CD14-positive monocyte (primary cell): ENCODE measurements around the gene PDLIM5. TPM values are rescaled to one million over a fixed set of nuclear protein-coding genes. Genes with fewer than 3 reads are reported as not detected.
"Not testable (repeated sequence)": the region's sequence is repeated elsewhere in the genome, so short reads cannot be mapped to it uniquely, and the experiment has no call there.

Experiments
- DNase-seq, 3 donors: peaks; one replicate each; pipeline ENCODE4 v3.0.0-alpha.2; 2011 to 2022
- H2AFZ ChIP-seq: 2 replicates; pipeline ENCODE4 v1.6.0; 2012; ENCODE audit warnings: mild to moderate bottlenecking, low read depth, low read length, inconsistent platforms; ENCODE audit not compliant: insufficient read depth, poor library complexity, severe bottlenecking
- H3K27ac ChIP-seq, 2 donors: 1 replicate in 1 of 2; 2 replicates in 1 of 2; pipeline ENCODE4 v1.5.1; 2012 to 2013; ENCODE audit warnings: low read length in 2 of 2, control low read depth in 1 of 2, inconsistent platforms in 1 of 2, low read depth in 1 of 2, mild to moderate bottlenecking in 1 of 2
- H3K27me3 ChIP-seq, 2 donors: one replicate each; pipeline versions ENCODE4 v1.6.0 to v1.6.1; 2011 to 2013; ENCODE audit warnings: low read length in 2 of 2; ENCODE audit not compliant: control insufficient read depth in 2 of 2, insufficient read depth in 2 of 2
- H3K36me3 ChIP-seq, 2 donors: replicated peaks in 1 of 2; 1 replicate in 1 of 2; 2 replicates in 1 of 2; pipeline versions ENCODE4 v1.5.1 to v1.6.1; 2012 to 2013; ENCODE audit warnings: low read length in 2 of 2, control low read depth in 1 of 2, inconsistent platforms in 1 of 2, mild to moderate bottlenecking in 1 of 2; ENCODE audit not compliant: insufficient read depth in 2 of 2, control insufficient read depth in 1 of 2
- H3K4me1 ChIP-seq, 2 donors: 1 replicate in 1 of 2; 2 replicates in 1 of 2; pipeline versions ENCODE4 v1.5.1 to v1.6.1; 2012 to 2013; ENCODE audit warnings: low read length in 2 of 2, control low read depth in 1 of 2, inconsistent platforms in 1 of 2, mild to moderate bottlenecking in 1 of 2, moderate library complexity in 1 of 2; ENCODE audit not compliant: insufficient read depth in 2 of 2, control insufficient read depth in 1 of 2
- H3K4me2 ChIP-seq: replicated peaks from 2 replicates; pipeline ENCODE3; 2012; ENCODE audit warnings: low read length, moderate library complexity, mild to moderate bottlenecking; ENCODE audit not compliant: poor library complexity, severe bottlenecking; ENCODE audit errors: extremely low read depth
- H3K4me3 ChIP-seq, 3 experiments: fragments of 200-600 bp in 1 of 3; sonication (generic) in 1 of 3; replicated peaks in 1 of 3; 1 replicate in 2 of 3; 2 replicates in 1 of 3; pipeline ENCODE4 v1.5.1; 2011 to 2013; ENCODE audit warnings: low read length in 3 of 3, mild to moderate bottlenecking in 3 of 3, control low read depth in 2 of 3, low read depth in 2 of 3, inconsistent platforms in 1 of 3, moderate library complexity in 1 of 3
- H3K79me2 ChIP-seq: 2 replicates; pipeline ENCODE4 v1.6.0; 2012; ENCODE audit warnings: mild to moderate bottlenecking, control low read depth, inconsistent platforms, low read length, moderate library complexity; ENCODE audit not compliant: insufficient read depth
- H3K9ac ChIP-seq: 2 replicates; pipeline ENCODE4 v1.6.0; 2017; ENCODE audit warnings: low read length, mild to moderate bottlenecking; ENCODE audit not compliant: insufficient read depth, poor library complexity, severe bottlenecking
- H3K9me3 ChIP-seq, 2 donors: replicated peaks in 1 of 2; 1 replicate in 1 of 2; 2 replicates in 1 of 2; pipeline versions ENCODE4 v1.5.1 to v1.6.1; 2012 to 2013; ENCODE audit warnings: low read length in 2 of 2, control low read depth in 1 of 2; ENCODE audit not compliant: control insufficient read depth in 1 of 2, insufficient read depth in 1 of 2
- H4K20me1 ChIP-seq: 2 replicates; pipeline ENCODE4 v1.6.0; 2012; ENCODE audit warnings: mild to moderate bottlenecking, low read length, control low read depth, moderate library complexity; ENCODE audit not compliant: insufficient read depth
- H3K27ac Mint-ChIP-seq, 7 donors: one replicate each; pipeline ENCODE4 v1.8.0; 2020; ENCODE audit warnings: mild to moderate bottlenecking in 7 of 7, mixed read lengths in 7 of 7, moderate library complexity in 6 of 7, inconsistent platforms in 2 of 7
- H3K27me3 Mint-ChIP-seq, 3 donors: one replicate each; pipeline ENCODE4 v1.8.0; 2021 to 2022; ENCODE audit warnings: low read depth in 3 of 3, mild to moderate bottlenecking in 3 of 3, mixed read lengths in 3 of 3, moderate library complexity in 3 of 3, inconsistent platforms in 1 of 3
- H3K36me3 Mint-ChIP-seq, 2 donors: one replicate each; pipeline ENCODE4 v1.8.0; 2020; ENCODE audit warnings: mixed read lengths in 2 of 2, inconsistent platforms in 1 of 2, mild to moderate bottlenecking in 1 of 2
- H3K4me1 Mint-ChIP-seq: one replicate; pipeline ENCODE4 v1.8.0; 2020; ENCODE audit warnings: mild to moderate bottlenecking, mixed read lengths
- H3K4me3 Mint-ChIP-seq, 2 donors: one replicate each; pipeline ENCODE4 v1.8.0; 2020; ENCODE audit warnings: mild to moderate bottlenecking in 2 of 2, mixed read lengths in 2 of 2, moderate library complexity in 1 of 2
- H3K9me3 Mint-ChIP-seq, 7 donors: one replicate each; pipeline ENCODE4 v1.8.0; 2020 to 2022; ENCODE audit warnings: mixed read lengths in 7 of 7, mild to moderate bottlenecking in 6 of 7, moderate library complexity in 6 of 7, inconsistent platforms in 2 of 7
- WGBS: methylation state at CpG from one replicate; pipeline ENCODE4 v1.1.5; 2013; ENCODE audit warnings: missing lambda C conversion rate; ENCODE audit not compliant: insufficient coverage; 5-methylcytosine and 5-hydroxymethylcytosine counted together
- intact Hi-C, 2 donors: fragments of 100-400 bp; cut with micrococcal nuclease; formaldehyde crosslinking; loops; one replicate each; pipeline versions ENCODE4 v1.15.0 to v1.15.1; 2023
- polyA plus RNA-seq, 3 donors: library from polyadenylated mRNA; depleted of rRNA in 1 of 3; unstranded in 2 of 3; stranded (reverse) in 1 of 3; fragments of 300-500 nt in 2 of 3; fragments of >200 nt in 1 of 3; fragmentation: Illumina TruSeq in 2 of 3; gene quantifications; 1 replicate in 2 of 3; 2 replicates in 1 of 3; pipeline ENCODE4 v1.2.3, GENCODE V29; 2012 to 2021
- TF ChIP-seq, protein P1 (sequence below): fragments of 200-600 bp; IDR thresholded peaks from one replicate; pipeline ENCODE4 v1.8.0; 2022; ENCODE audit warnings: antibody characterized with exemption, mild to moderate bottlenecking

The PDLIM5 gene
- polyA plus RNA-seq, 3 donors: 75.3 to 105 (median 80.9) TPM

DNA sequence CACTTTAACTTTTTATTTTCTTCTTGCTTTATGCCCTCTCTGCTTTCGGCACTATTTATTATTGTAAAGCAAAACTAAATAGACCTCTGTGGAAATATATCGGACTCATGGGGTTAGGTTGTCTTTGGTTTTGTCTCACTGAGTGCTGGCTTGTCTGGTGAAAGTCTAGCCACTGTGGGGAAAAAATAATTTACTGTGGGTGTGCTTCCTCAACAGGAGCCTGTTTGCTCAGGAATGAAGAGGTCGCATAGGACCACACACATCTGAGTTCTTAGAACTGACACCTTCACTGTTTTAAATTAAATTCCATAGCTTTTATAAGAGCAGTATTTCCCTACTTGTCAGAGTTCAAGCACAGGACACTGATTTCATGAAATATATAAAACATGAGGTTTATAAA lies 203.0 kb downstream of the PDLIM5 start:
- Histone ChIP-seq H3K79me2 (no peaks in the 10 kb centered on the region), H3K27me3 (no peaks in the 10 kb centered on the region), H3K9ac (no peak overlapping the region), H4K20me1 (no peaks in the 10 kb centered on the region), H2AFZ (no peak overlapping the region), H3K4me3 (no peak overlapping the region), H3K27ac (no peak overlapping the region), H3K4me2 (no peak overlapping the region), H3K9me3 (no peaks in the 10 kb centered on the region), H3K4me1 (no peaks in the 10 kb centered on the region), H3K36me3 (peaks cover 5 to 39% of the 10 kb centered on the region in 2 donors)
- intact Hi-C loops: no loop called here
- Mint-ChIP-seq H3K9me3 (peaks cover 0 to 3% (median 0%) of the 10 kb centered on the region in 7 donors), H3K4me1 (no peaks in the 10 kb centered on the region), H3K36me3 (peaks cover 36 to 37% of the 10 kb centered on the region in 2 donors), H3K27ac (no peak overlapping the region), H3K27me3 (no peaks in the 10 kb centered on the region), H3K4me3 (no peak overlapping the region)
- no CpG with 5 or more reads among the region's 3 CpGs for WGBS
- DNase-seq: no peak
- TF ChIP-seq, protein P1, sequence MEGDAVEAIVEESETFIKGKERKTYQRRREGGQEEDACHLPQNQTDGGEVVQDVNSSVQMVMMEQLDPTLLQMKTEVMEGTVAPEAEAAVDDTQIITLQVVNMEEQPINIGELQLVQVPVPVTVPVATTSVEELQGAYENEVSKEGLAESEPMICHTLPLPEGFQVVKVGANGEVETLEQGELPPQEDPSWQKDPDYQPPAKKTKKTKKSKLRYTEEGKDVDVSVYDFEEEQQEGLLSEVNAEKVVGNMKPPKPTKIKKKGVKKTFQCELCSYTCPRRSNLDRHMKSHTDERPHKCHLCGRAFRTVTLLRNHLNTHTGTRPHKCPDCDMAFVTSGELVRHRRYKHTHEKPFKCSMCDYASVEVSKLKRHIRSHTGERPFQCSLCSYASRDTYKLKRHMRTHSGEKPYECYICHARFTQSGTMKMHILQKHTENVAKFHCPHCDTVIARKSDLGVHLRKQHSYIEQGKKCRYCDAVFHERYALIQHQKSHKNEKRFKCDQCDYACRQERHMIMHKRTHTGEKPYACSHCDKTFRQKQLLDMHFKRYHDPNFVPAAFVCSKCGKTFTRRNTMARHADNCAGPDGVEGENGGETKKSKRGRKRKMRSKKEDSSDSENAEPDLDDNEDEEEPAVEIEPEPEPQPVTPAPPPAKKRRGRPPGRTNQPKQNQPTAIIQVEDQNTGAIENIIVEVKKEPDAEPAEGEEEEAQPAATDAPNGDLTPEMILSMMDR: no peak

DNA sequence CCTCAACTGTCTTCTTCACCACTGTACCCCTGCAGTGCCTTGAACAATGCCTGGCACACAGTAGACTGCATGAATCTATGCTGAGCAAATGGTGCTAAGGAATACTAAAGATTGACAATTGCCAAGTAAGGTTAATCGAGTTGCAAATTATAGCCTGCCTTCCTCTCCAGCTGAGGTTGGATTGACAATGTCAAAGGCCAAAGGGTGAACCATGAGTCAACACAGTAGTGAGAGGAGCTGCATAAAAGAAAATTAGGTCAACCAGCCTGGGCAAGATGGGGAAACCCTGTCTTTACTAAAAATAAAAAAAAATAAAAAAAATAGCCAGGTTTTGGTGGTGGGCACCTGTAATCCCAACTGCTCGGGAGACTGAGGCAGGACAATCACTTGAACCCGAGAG lies 208.9 kb downstream of the PDLIM5 start:
- no peaks in the 10 kb centered on the region for H3K9me3 ChIP-seq
- WGBS: 50% methylated on average over 2 of the region's 3 CpGs
- TF ChIP-seq, protein P1: no peak
- no peaks in the 10 kb centered on the region for H3K27me3 ChIP-seq
- H3K9me3 Mint-ChIP-seq: peaks cover 0 to 3% (median 0%) of the 10 kb centered on the region in 7 donors
- H3K4me2 ChIP-seq: no peak overlapping the region
- H4K20me1 ChIP-seq: no peaks in the 10 kb centered on the region
- DNase-seq: no peak
- no peak overlapping the region for H3K27ac Mint-ChIP-seq
- peaks cover 0 to 2% (median 0%) of the 10 kb centered on the region in 3 donors for H3K27me3 Mint-ChIP-seq
- no peak overlapping the region for H3K27ac ChIP-seq
- no peak overlapping the region for H3K4me3 Mint-ChIP-seq
- no peaks in the 10 kb centered on the region for H3K79me2 ChIP-seq
- H3K36me3 ChIP-seq: peaks cover 10 to 46% of the 10 kb centered on the region in 2 donors
- H2AFZ ChIP-seq: no peak overlapping the region
- H3K9ac ChIP-seq: no peak overlapping the region
- no peaks in the 10 kb centered on the region for H3K4me1 ChIP-seq
- H3K36me3 Mint-ChIP-seq: peaks cover 42 to 62% of the 10 kb centered on the region in 2 donors
- H3K4me1 Mint-ChIP-seq: no peaks in the 10 kb centered on the region
- H3K4me3 ChIP-seq: no peak overlapping the region
- intact Hi-C loops: no loop called here

DNA sequence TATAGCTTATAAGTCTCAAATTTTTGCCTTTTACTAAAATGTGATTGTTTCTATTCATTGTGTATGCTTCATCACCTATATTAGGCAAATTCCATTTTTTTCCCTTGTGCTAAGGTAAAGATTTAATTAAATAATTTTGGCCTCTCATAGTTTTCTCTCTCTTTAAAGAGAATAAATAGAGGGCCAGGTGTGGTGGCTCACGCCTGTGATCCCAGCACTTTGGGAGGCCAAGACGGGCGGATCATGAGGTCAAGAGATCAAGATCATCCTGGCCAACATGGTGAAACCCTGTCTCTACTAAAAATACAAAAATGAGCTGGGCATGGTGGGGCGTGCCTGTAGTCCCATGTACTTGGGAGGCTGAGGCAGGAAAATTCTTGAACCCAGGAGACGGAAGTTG lies 213.3 kb downstream of the PDLIM5 start:
- H3K4me1 ChIP-seq, intact Hi-C loops, H3K9ac ChIP-seq, H3K4me2 ChIP-seq, DNase-seq, H3K9me3 ChIP-seq, H2AFZ ChIP-seq, H3K9me3 Mint-ChIP-seq, H3K4me3 Mint-ChIP-seq, H3K27ac Mint-ChIP-seq, H3K27me3 ChIP-seq, H3K27ac ChIP-seq, H3K27me3 Mint-ChIP-seq, H3K79me2 ChIP-seq, H3K4me3 ChIP-seq, H3K4me1 Mint-ChIP-seq, H4K20me1 ChIP-seq: not testable (repeated sequence)
- peaks cover 24 to 40% of the 10 kb centered on the region in 2 donors for H3K36me3 Mint-ChIP-seq
- no CpG with 5 or more reads among the region's 5 CpGs for WGBS
- H3K36me3 ChIP-seq: peaks cover 5 to 25% of the 10 kb centered on the region in 2 donors
